ENCODE measurements around the gene OR56A1. TPM values are rescaled to one million over a fixed set of nuclear protein-coding genes. Genes with fewer than 3 reads are reported as not detected.
A peak's percentile ranks its signal among the peaks of the same experiment; 100 is the strongest.

OR56A1 gene
- total RNA-seq, 1 experiment from 2014 or later, result 0.35 TPM

DNA sequence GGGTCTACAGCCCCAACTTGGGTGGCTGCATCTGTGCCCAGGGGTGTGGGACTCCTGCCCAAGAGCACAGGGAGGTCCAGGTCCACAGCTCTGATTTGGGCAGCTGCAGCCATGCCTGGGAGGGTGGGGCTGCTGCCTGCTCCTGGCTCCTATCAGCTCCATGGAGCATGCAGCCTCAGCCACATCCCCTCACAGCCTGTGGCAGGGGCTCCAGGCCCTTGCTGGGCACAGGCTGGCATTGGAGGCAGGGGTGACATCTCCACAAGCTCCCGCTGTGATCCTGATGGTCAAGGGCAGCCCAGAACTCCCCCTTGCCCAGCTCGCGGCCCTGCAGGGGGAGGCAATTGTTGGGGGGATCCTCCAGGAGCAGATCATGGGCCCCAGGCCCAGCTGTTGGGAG lies 17.5 kb downstream of the OR56A1 start:
- H3K4me1 Mint-ChIP-seq, result no peaks in the 10 kb centered on the region
- no peak overlapping the region for H3K4me3 Mint-ChIP-seq
- POLR2A ChIA-PET, result no interaction called here
- peaks cover 4% of the 10 kb centered on the region; the same call in 1 of the 2 replicates for H3K9me3 Mint-ChIP-seq
- ATAC-seq, result no peak
- CTCF ChIA-PET, result interaction anchor here (1.7 to 2.7 kb wide), 2 partner anchors 238 to 350 kb away, joined by 4 to 10 read pairs; no protein-coding TSS in a partner anchor
- TF ChIP-seq FOXP4 (CRISPR knock-in tag; IDR thresholded peaks at IDR 0.05), result no peak
- TF ChIP-seq ZNF396 (CRISPR knock-in tag; IDR thresholded peaks at IDR 0.05; ENCODE audit: borderline replicate concordance), result no peak
- TF ChIP-seq, protein P1, sequence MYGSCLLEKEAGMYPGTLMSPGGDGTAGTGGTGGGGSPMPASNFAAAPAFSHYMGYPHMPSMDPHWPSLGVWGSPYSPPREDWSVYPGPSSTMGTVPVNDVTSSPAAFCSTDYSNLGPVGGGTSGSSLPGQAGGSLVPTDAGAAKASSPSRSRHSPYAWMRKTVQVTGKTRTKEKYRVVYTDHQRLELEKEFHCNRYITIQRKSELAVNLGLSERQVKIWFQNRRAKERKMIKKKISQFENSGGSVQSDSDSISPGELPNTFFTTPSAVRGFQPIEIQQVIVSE (CRISPR knock-in tag; IDR thresholded peaks at IDR 0.05; ENCODE audit: borderline replicate concordance), result no peak
- no peak for TF ChIP-seq NFE2L1 (CRISPR knock-in tag; IDR thresholded peaks at IDR 0.05)
- TF ChIP-seq, protein P2, sequence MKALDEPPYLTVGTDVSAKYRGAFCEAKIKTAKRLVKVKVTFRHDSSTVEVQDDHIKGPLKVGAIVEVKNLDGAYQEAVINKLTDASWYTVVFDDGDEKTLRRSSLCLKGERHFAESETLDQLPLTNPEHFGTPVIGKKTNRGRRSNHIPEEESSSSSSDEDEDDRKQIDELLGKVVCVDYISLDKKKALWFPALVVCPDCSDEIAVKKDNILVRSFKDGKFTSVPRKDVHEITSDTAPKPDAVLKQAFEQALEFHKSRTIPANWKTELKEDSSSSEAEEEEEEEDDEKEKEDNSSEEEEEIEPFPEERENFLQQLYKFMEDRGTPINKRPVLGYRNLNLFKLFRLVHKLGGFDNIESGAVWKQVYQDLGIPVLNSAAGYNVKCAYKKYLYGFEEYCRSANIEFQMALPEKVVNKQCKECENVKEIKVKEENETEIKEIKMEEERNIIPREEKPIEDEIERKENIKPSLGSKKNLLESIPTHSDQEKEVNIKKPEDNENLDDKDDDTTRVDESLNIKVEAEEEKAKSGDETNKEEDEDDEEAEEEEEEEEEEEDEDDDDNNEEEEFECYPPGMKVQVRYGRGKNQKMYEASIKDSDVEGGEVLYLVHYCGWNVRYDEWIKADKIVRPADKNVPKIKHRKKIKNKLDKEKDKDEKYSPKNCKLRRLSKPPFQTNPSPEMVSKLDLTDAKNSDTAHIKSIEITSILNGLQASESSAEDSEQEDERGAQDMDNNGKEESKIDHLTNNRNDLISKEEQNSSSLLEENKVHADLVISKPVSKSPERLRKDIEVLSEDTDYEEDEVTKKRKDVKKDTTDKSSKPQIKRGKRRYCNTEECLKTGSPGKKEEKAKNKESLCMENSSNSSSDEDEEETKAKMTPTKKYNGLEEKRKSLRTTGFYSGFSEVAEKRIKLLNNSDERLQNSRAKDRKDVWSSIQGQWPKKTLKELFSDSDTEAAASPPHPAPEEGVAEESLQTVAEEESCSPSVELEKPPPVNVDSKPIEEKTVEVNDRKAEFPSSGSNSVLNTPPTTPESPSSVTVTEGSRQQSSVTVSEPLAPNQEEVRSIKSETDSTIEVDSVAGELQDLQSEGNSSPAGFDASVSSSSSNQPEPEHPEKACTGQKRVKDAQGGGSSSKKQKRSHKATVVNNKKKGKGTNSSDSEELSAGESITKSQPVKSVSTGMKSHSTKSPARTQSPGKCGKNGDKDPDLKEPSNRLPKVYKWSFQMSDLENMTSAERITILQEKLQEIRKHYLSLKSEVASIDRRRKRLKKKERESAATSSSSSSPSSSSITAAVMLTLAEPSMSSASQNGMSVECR (CRISPR knock-in tag; IDR thresholded peaks at IDR 0.05; ENCODE audit: borderline replicate concordance), result no peak
- TF ChIP-seq NR2C2 (CRISPR knock-in tag; IDR thresholded peaks at IDR 0.05), result no peak
- no peak for TF ChIP-seq GTF2I (CRISPR knock-in tag; conservative IDR thresholded peaks at IDR 0.05)
- DNase-seq (ENCODE audit: low spot score), result no peak
- H3K36me3 Mint-ChIP-seq, result no peaks in the 10 kb centered on the region
- no peaks in the 10 kb centered on the region for H3K27me3 Mint-ChIP-seq (ENCODE audit: low read depth)
- H3K27ac Mint-ChIP-seq, result no peak overlapping the region

- Mint-ChIP-seq H3K4me1 (no peaks in the 10 kb centered on the region), H3K4me3 (no peak overlapping the region), H3K36me3 (no peaks in the 10 kb centered on the region), H3K9me3 (peaks cover 4% of the 10 kb centered on the region; the same call in 1 of the 2 replicates), H3K27ac (no peak overlapping the region), H3K27me3 (ENCODE audit: low read depth) (no peaks in the 10 kb centered on the region)
- DNase-seq (ENCODE audit: low spot score) (no peak), ATAC-seq (peak; percentile 44; the same call in 1 of the 2 replicates)
- ChIA-PET POLR2A (no interaction called here), CTCF (interaction anchor here (1.3 to 2.7 kb wide), 4 partner anchors 20 to 351 kb away, joined by 4 to 10 read pairs (median 4); no protein-coding TSS in a partner anchor)
- no peak for TF ChIP-seq ZNF423 (CRISPR knock-in tag; IDR thresholded peaks at IDR 0.05)
- TF ChIP-seq NR2C2 (CRISPR knock-in tag; IDR thresholded peaks at IDR 0.05), result no peak
- TF ChIP-seq MYBL2 (CRISPR knock-in tag; IDR thresholded peaks at IDR 0.05), result no peak
- TF ChIP-seq SP1 (CRISPR knock-in tag; conservative IDR thresholded peaks at IDR 0.05), result no peak
- TF ChIP-seq RELA (CRISPR knock-in tag; IDR thresholded peaks at IDR 0.05; ENCODE audit: borderline replicate concordance), result no peak
- no peak for TF ChIP-seq TEAD4 (CRISPR knock-in tag; IDR thresholded peaks at IDR 0.05)
- TF ChIP-seq, protein P3, sequence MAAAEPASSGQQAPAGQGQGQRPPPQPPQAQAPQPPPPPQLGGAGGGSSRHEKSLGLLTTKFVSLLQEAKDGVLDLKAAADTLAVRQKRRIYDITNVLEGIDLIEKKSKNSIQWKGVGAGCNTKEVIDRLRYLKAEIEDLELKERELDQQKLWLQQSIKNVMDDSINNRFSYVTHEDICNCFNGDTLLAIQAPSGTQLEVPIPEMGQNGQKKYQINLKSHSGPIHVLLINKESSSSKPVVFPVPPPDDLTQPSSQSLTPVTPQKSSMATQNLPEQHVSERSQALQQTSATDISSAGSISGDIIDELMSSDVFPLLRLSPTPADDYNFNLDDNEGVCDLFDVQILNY (CRISPR knock-in tag; IDR thresholded peaks at IDR 0.05), result no peak
- no peak for TF ChIP-seq ATF2 (CRISPR knock-in tag; IDR thresholded peaks at IDR 0.05; ENCODE audit: borderline replicate concordance, low read depth)
- TF ChIP-seq ZNF317 (CRISPR knock-in tag; IDR thresholded peaks at IDR 0.05; ENCODE audit: borderline replicate concordance, low read depth), result no peak
- TF ChIP-seq, protein P4, sequence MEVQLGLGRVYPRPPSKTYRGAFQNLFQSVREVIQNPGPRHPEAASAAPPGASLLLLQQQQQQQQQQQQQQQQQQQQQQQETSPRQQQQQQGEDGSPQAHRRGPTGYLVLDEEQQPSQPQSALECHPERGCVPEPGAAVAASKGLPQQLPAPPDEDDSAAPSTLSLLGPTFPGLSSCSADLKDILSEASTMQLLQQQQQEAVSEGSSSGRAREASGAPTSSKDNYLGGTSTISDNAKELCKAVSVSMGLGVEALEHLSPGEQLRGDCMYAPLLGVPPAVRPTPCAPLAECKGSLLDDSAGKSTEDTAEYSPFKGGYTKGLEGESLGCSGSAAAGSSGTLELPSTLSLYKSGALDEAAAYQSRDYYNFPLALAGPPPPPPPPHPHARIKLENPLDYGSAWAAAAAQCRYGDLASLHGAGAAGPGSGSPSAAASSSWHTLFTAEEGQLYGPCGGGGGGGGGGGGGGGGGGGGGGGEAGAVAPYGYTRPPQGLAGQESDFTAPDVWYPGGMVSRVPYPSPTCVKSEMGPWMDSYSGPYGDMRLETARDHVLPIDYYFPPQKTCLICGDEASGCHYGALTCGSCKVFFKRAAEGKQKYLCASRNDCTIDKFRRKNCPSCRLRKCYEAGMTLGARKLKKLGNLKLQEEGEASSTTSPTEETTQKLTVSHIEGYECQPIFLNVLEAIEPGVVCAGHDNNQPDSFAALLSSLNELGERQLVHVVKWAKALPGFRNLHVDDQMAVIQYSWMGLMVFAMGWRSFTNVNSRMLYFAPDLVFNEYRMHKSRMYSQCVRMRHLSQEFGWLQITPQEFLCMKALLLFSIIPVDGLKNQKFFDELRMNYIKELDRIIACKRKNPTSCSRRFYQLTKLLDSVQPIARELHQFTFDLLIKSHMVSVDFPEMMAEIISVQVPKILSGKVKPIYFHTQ (CRISPR knock-in tag; IDR thresholded peaks at IDR 0.05), result no peak
- no peak for TF ChIP-seq SOX15 (CRISPR knock-in tag; IDR thresholded peaks at IDR 0.05)
- no peak for TF ChIP-seq ATF1 (CRISPR knock-in tag; IDR thresholded peaks at IDR 0.05)
- TF ChIP-seq CBFB (CRISPR knock-in tag; IDR thresholded peaks at IDR 0.05; ENCODE audit: low read depth), result no peak
- TF ChIP-seq SMAD4 (CRISPR knock-in tag; IDR thresholded peaks at IDR 0.05), result no peak
These were observed 18.4 kb downstream of the OR56A1 start for GRCh38 chr11:6012035-6012668.

Measured in WTC11 (cell line).